ENCODE measurements around the gene XPC. TPM values are rescaled to one million over a fixed set of nuclear protein-coding genes. Genes with fewer than 3 reads are reported as not detected.

XPC gene
- total and polyA plus RNA-seq, 3 experiments from 2014 or later = 38.8 to 44.0 (median 38.9) TPM

DNA sequence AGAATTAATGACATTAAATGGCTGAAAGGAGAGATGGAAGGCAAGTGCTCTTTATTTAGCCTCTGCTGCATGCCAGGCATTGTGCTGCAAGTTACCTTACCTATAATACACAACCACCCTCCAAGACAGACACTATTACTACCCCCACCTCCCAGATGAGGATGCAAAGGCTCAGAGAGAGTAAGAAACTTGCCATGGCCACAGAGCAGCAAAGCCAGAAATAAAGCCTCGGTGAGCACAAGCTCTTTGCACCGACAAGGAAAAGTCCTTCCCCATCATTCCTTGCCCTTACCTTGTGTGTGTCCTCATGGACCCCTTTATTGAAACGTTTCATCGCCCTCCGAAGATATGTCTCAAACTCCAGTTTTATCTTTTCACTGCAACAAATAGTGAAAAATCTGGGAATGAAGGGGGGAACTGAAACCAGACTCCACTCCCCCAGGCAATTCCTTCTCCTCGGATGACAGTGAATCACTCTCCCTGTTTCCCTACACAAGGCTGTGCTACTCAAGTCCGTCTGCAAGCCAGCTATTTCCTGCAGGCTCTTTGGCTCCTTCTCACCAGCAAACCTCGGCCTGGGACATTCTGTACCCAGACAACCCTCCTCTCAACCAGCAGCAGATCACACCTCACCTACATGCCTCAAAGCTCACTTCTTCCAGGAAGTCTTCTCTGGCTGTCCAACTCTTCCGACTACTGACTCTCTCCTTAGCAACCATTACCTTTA is 11.4 kb downstream of the XPC start:
- Mint-ChIP-seq H3K27me3 (no peaks in the 10 kb centered on the region), H3K36me3 (peaks cover 60 to 99% (median 69%) of the 10 kb centered on the region in 3 donors), H3K4me3 (no peak overlapping the region), H3K4me1 (peaks cover 27 to 54% (median 44%) of the 10 kb centered on the region in 3 donors), H3K27ac (peak overlapping the region in 4 of 8 donors; percentile 2 to 80 (median 46)), H3K9me3 (peaks cover 0 to 4% (median 0%) of the 10 kb centered on the region in 5 donors)
- Histone ChIP-seq H3K4me1 (ENCODE audit: insufficient read depth, low read length) (no peaks in the 10 kb centered on the region), H3K27ac (ENCODE audit: low read depth, low read length) (no peak overlapping the region), H3K9me3 (ENCODE audit: low read length) (peaks cover under 1% of the 10 kb centered on the region), H3K4me3 (ENCODE audit: low read length) (no peak overlapping the region), H3K36me3 (ENCODE audit: insufficient read depth, low read length) (peaks cover 98% of the 10 kb centered on the region), H3K27me3 (ENCODE audit: insufficient read depth, low read length, poor library complexity, severe bottlenecking) (no peaks in the 10 kb centered on the region)
- POLR2A ChIA-PET = no interaction called here
- no peak for DNase-seq
- CTCF ChIA-PET = interaction anchor here (1.8 kb wide), 1 partner anchor 22 kb away, joined by 5 read pairs; no protein-coding TSS in a partner anchor

DNA sequence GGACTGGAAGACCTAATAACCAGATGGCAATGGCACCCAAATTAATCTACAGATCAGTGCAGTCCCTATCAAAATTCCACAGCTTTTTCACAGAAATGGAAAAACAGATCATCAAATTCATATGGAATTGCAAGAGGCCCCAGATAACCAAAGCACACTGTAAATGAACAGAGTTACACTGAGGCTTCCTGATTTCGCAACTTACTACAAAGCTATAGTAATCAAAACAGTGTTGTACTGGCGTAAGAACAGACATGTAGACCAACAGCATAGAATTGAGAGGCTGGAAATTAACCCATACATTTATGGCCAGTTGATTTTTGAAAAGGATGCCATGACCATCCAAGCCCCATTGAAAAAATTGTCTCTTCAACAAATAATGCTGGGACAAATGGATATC is 16.2 kb downstream of the XPC start:
- Mint-ChIP-seq H3K9me3 (peaks cover 6 to 16% (median 10%) of the 10 kb centered on the region in 5 donors), H3K27me3 (no peaks in the 10 kb centered on the region), H3K36me3 (peaks cover 58 to 99% (median 67%) of the 10 kb centered on the region in 3 donors), H3K27ac (no peak overlapping the region), H3K4me1 (peaks cover 9 to 23% (median 19%) of the 10 kb centered on the region in 3 donors), H3K4me3 (no peak overlapping the region)
- H3K4me3 ChIP-seq (ENCODE audit: low read length) = no peak overlapping the region
- ChIA-PET CTCF (interaction anchor here (0.8 kb wide), 1 partner anchor 9 kb away, joined by 3 read pairs; no protein-coding TSS in a partner anchor), POLR2A (interaction anchor here (0.6 to 2.1 kb wide), 2 partner anchors 17 to 271 kb away, joined by 3 to 8 read pairs; partner anchors contain the start of genes LSM3 and XPC)
- DNase-seq = no peak
- peaks cover 93% of the 10 kb centered on the region for H3K36me3 ChIP-seq (ENCODE audit: insufficient read depth, low read length)
- H3K27me3 ChIP-seq (ENCODE audit: insufficient read depth, low read length, poor library complexity, severe bottlenecking) = no peaks in the 10 kb centered on the region
- H3K4me1 ChIP-seq (ENCODE audit: insufficient read depth, low read length) = no peaks in the 10 kb centered on the region
- no peak overlapping the region for H3K27ac ChIP-seq (ENCODE audit: low read depth, low read length)
- H3K9me3 ChIP-seq (ENCODE audit: low read length) = peaks cover 7% of the 10 kb centered on the region

DNA sequence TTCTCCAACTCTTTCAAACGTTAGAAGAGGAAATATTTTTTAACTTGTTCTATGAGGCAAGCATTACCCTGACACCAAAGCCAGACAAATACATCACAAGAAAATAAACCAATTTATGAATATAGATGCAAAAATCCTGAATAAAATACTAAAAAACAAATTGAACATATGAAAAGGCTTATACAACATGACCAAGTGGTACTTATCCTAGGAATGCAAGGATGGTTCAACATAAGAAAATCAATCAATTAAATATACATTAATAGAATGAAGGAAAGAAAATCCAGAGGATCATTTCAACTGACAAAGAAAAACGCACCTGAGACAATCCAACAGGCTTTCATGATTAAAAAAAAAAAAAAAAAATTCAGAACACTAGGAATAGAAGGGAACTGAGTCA is 17.1 kb downstream of the XPC start:
- H3K4me3 ChIP-seq (ENCODE audit: low read length) = no peak overlapping the region
- H3K9me3 ChIP-seq (ENCODE audit: low read length) = peaks cover 7% of the 10 kb centered on the region
- Mint-ChIP-seq H3K27me3 (no peaks in the 10 kb centered on the region), H3K4me3 (no peak overlapping the region), H3K9me3 (peaks cover 6 to 16% (median 10%) of the 10 kb centered on the region in 5 donors), H3K36me3 (peaks cover 56 to 99% (median 62%) of the 10 kb centered on the region in 3 donors), H3K4me1 (peaks cover 11 to 22% (median 16%) of the 10 kb centered on the region in 3 donors), H3K27ac (peak overlapping the region in 2 of 8 donors; percentile 11 to 32)
- CTCF ChIA-PET = no interaction called here
- no peak overlapping the region for H3K27ac ChIP-seq (ENCODE audit: low read depth, low read length)
- POLR2A ChIA-PET = interaction anchor here (0.7 to 2.1 kb wide), 2 partner anchors 16 to 17 kb away, joined by 3 to 8 read pairs; partner anchors contain the start of genes LSM3 and XPC
- no peak for DNase-seq
- no peaks in the 10 kb centered on the region for H3K27me3 ChIP-seq (ENCODE audit: insufficient read depth, low read length, poor library complexity, severe bottlenecking)
- no peaks in the 10 kb centered on the region for H3K4me1 ChIP-seq (ENCODE audit: insufficient read depth, low read length)
- peaks cover 93% of the 10 kb centered on the region for H3K36me3 ChIP-seq (ENCODE audit: insufficient read depth, low read length)

DNA sequence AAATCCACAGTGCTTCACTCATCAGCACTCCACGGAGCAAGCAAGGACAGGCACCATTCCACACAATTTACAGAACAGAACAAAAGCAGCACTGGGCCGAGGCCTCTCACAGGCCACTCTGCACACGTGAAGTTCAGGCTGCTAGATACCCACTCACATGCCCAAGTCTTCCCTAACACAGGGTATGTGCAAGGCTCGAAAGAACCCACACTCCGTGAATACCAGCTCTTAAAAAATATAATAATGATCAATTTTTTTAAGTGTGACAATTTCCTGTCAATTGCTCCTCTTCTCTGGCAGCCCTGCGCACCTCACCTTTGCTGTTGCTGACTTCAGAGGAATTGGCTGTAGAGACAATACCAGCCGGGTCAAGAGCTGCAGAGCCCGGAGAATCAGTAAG is 19.0 kb downstream of the XPC start:
- ChIA-PET CTCF (interaction anchor here (0.8 to 1.5 kb wide), 2 partner anchors 18 to 19 kb away, joined by 3 to 5 read pairs; partner anchors contain the start of genes LSM3 and XPC), POLR2A (no interaction called here)
- Mint-ChIP-seq H3K4me1 (peaks cover 6 to 25% (median 9%) of the 10 kb centered on the region in 3 donors), H3K36me3 (peaks cover 51 to 94% (median 54%) of the 10 kb centered on the region in 3 donors), H3K4me3 (no peak overlapping the region), H3K27ac (no peak overlapping the region), H3K9me3 (peaks cover 6 to 16% (median 10%) of the 10 kb centered on the region in 5 donors), H3K27me3 (no peaks in the 10 kb centered on the region)
- Histone ChIP-seq H3K27ac (ENCODE audit: low read depth, low read length) (no peak overlapping the region), H3K36me3 (ENCODE audit: insufficient read depth, low read length) (peaks cover 81% of the 10 kb centered on the region), H3K4me1 (ENCODE audit: insufficient read depth, low read length) (no peaks in the 10 kb centered on the region), H3K4me3 (ENCODE audit: low read length) (no peak overlapping the region), H3K27me3 (ENCODE audit: insufficient read depth, low read length, poor library complexity, severe bottlenecking) (no peaks in the 10 kb centered on the region), H3K9me3 (ENCODE audit: low read length) (peaks cover 7% of the 10 kb centered on the region)
- no peak for DNase-seq

DNA sequence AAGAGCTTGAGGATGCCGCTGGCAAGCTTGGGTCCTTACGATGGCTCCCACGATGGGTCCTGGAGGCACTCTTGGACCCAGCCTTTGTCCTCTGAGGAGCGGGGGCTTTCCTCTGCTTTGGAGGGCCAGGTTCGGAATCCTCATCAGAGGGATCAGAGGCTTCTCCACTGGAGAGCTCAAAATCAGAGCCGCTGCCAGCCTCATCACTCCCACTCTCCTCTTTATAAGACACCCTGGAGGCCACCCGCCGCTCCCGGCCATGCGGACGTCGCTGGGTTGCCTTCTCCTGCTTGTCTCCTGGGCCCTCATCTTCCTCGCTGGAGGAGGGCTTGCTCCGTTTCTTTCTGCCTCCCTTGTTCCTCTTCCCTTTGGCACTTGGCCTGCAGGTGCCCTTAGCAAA is 20.0 kb downstream of the XPC start:
- Mint-ChIP-seq H3K4me1 (peaks cover 6 to 28% (median 15%) of the 10 kb centered on the region in 3 donors), H3K4me3 (peak overlapping the region in 1 of 7 donors; percentile 57), H3K27me3 (no peaks in the 10 kb centered on the region), H3K36me3 (peaks cover 44 to 94% (median 52%) of the 10 kb centered on the region in 3 donors), H3K27ac (no peak overlapping the region), H3K9me3 (peaks cover 6 to 16% (median 10%) of the 10 kb centered on the region in 5 donors)
- no peak overlapping the region for H3K4me3 ChIP-seq (ENCODE audit: low read length)
- POLR2A ChIA-PET = no interaction called here
- no peak for DNase-seq
- H3K27me3 ChIP-seq (ENCODE audit: insufficient read depth, low read length, poor library complexity, severe bottlenecking) = no peaks in the 10 kb centered on the region
- H3K4me1 ChIP-seq (ENCODE audit: insufficient read depth, low read length) = no peaks in the 10 kb centered on the region
- no peak overlapping the region for H3K27ac ChIP-seq (ENCODE audit: low read depth, low read length)
- peaks cover 7% of the 10 kb centered on the region for H3K9me3 ChIP-seq (ENCODE audit: low read length)
- H3K36me3 ChIP-seq (ENCODE audit: insufficient read depth, low read length) = peaks cover 76% of the 10 kb centered on the region
- CTCF ChIA-PET = interaction anchor here (1.2 to 1.5 kb wide), 2 partner anchors 13 to 20 kb away, joined by 3 to 5 read pairs; partner anchors contain the start of genes LSM3 and XPC

DNA sequence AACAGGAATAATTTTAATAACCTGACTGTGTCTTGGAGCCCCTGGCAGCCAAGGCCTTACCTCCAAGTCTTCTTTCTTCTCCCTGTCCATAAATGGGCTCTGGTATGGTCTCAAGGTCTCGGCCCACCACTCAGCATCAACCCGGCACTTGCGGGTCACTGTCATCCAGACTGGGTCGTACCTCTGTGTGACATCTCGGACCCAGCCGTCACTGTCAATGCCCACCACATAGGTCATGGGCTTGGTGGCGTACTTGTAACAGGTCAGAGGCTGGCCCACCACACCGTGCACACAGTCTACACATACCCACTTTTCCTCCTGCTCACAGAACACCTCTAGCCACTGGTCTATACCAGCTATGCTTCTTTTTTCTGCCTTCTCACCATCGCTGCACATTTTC is 20.4 kb downstream of the XPC start:
- peaks cover 7% of the 10 kb centered on the region for H3K9me3 ChIP-seq (ENCODE audit: low read length)
- Mint-ChIP-seq H3K36me3 (peaks cover 40 to 94% (median 50%) of the 10 kb centered on the region in 3 donors), H3K9me3 (peaks cover 6 to 16% (median 10%) of the 10 kb centered on the region in 5 donors), H3K27ac (no peak overlapping the region), H3K4me3 (no peak overlapping the region), H3K27me3 (no peaks in the 10 kb centered on the region), H3K4me1 (peaks cover 6 to 25% (median 13%) of the 10 kb centered on the region in 3 donors)
- no peak overlapping the region for H3K27ac ChIP-seq (ENCODE audit: low read depth, low read length)
- POLR2A ChIA-PET = no interaction called here
- H3K4me3 ChIP-seq (ENCODE audit: low read length) = no peak overlapping the region
- no peaks in the 10 kb centered on the region for H3K27me3 ChIP-seq (ENCODE audit: insufficient read depth, low read length, poor library complexity, severe bottlenecking)
- no peaks in the 10 kb centered on the region for H3K4me1 ChIP-seq (ENCODE audit: insufficient read depth, low read length)
- CTCF ChIA-PET = interaction anchor here (0.8 to 1.5 kb wide), 3 partner anchors 13 to 33 kb away, joined by 3 to 5 read pairs (median 3); partner anchors contain the start of genes CHCHD4, LSM3, TMEM43 and XPC
- peaks cover 76% of the 10 kb centered on the region for H3K36me3 ChIP-seq (ENCODE audit: insufficient read depth, low read length)
- DNase-seq = no peak

DNA sequence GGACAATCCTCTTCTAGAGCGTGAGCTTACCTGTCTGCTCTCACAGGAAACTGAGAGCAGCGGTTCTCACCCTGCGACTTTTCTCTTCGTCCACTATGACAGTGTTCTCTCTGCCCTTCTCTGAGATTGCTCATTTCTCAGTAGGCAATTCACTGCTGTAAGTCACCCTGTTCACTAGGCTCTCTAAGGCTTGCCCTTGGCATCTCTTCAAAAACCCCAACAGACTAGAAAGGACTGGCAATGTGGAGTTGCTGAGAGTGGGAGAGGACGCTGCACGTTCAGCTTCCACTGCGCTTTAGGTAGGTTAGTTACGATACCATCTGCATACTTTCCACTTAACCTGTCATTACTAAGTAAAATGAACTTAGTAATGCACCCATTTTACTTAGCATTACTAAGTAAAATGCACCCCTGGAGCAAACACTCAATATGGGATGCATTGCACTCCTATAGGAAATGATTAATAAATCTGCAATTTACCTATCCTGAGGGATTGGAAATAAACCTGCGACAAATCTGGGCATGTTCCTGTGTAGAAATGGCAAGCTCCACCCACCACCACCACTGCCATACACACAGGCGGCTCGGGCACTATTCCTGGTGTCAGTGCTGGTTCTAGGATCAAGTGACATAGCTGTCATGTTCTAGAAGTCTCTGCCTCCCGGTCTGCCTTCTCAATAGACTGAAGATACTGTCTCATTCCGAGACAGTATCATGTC is 21.4 kb downstream of the XPC start:
- no peak overlapping the region for H3K4me3 Mint-ChIP-seq
- H3K27ac Mint-ChIP-seq = peak overlapping the region in 4 of 8 donors; percentile 11 to 39 (median 26)
- Histone ChIP-seq H3K36me3 (ENCODE audit: insufficient read depth, low read length) (peaks cover 74% of the 10 kb centered on the region), H3K27ac (ENCODE audit: low read depth, low read length) (no peak overlapping the region), H3K4me3 (ENCODE audit: low read length) (no peak overlapping the region), H3K4me1 (ENCODE audit: insufficient read depth, low read length) (no peaks in the 10 kb centered on the region), H3K27me3 (ENCODE audit: insufficient read depth, low read length, poor library complexity, severe bottlenecking) (no peaks in the 10 kb centered on the region), H3K9me3 (ENCODE audit: low read length) (peaks cover 6% of the 10 kb centered on the region)
- ChIA-PET CTCF (interaction anchor here (0.8 kb wide), 1 partner anchor 32 kb away, joined by 3 read pairs; the partner anchor contains the start of genes CHCHD4 and TMEM43), POLR2A (no interaction called here)
- peaks cover 6 to 25% (median 13%) of the 10 kb centered on the region in 3 donors for H3K4me1 Mint-ChIP-seq
- no peaks in the 10 kb centered on the region for H3K27me3 Mint-ChIP-seq
- peaks cover 6 to 12% (median 10%) of the 10 kb centered on the region in 5 donors for H3K9me3 Mint-ChIP-seq
- peaks cover 31 to 94% (median 45%) of the 10 kb centered on the region in 3 donors for H3K36me3 Mint-ChIP-seq
- DNase-seq = no peak

Data from CD8-positive, alpha-beta memory T cell (primary cell).